ENCODE measurements around the gene FAM110D.

DNA sequence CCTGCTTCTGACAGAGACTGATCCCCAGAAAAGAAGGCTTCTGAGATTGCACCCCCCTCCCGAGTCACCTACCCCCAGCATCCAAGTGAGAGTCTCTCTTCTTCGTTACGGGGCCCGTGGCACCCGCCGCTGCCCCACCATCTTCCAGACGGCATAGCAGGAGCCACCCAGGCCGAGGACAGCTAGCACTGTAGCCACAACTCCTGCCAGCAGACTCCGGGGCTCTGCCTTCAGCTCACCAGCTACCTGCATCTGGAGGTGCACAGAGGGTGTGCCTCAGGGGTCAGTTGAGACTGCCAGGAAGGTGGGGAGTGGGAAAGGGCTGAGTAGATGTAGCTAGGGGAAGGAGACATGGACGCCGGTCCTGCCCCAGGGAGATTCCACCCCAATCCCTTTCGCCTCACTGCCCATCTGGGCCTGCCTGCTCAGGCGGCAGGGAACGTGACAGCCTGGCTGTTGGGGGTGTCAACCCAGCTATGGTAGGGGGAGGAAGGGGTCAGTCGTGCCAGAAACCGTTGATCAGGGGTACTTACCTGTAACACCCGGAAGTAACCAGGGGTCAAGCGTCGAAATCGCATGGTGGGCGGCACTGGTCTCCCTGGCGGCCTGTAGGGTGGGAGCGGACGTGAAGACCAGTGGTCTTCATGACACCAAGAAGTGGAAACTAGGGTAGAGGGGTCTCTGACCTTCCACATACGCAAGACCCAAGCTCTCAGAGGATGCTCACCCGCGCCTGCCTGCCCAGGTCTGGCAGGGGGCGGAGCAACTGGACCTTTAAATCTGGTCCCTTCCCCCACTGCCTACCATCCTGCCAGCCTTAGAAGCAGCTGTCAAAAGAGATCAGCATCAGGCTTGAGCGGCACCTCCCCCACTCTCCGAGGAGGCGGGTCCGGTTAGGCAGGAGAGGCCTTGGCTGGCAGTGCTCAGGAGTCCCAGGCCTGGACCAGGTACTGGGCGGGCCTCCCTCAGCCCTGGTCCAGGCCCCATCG lies 12.5 kb downstream of the FAM110D start, which contains the start of gene ZNF593OS:
- TF ChIP-seq CTCF (IDR thresholded peaks at IDR 0.05; ENCODE audit: borderline replicate concordance, extremely low read depth, low read length, poor library complexity, severe bottlenecking): no peak
- no peak for TF ChIP-seq EZH2 (IDR thresholded peaks at IDR 0.05; ENCODE audit: borderline replicate concordance, low read depth, low read length, severe bottlenecking)

Data from DND-41 (cell line).